Activated T-helper 17 cell treated with anti-CD3 and anti-CD28 coated beads, Interleukin-2, amount 50 U/mL, for 72 hours (primary cell): ENCODE results near the gene NDEL1. TPM values are rescaled to one million over a fixed set of nuclear protein-coding genes. Genes with fewer than 3 reads are reported as not detected.

ENCODE experiments used
- ATAC-seq: fragments of 150-1000 bp; cut with Tn5 transposase; replicated peaks from 2 replicates; pipeline ENCODE4 v1.10.0; 2021; ENCODE audit warnings: mild to moderate bottlenecking, moderate library complexity
- H3K27ac Mint-ChIP-seq: one replicate; pipeline ENCODE4 v1.8.0; 2022; ENCODE audit warnings: mixed read lengths
- H3K27me3 Mint-ChIP-seq: one replicate; pipeline ENCODE4 v1.8.0; 2022; ENCODE audit warnings: mixed read lengths
- H3K36me3 Mint-ChIP-seq: one replicate; pipeline ENCODE4 v1.8.0; 2022; ENCODE audit warnings: low read depth, mild to moderate bottlenecking, mixed read lengths
- H3K4me1 Mint-ChIP-seq: one replicate; pipeline ENCODE4 v1.8.0; 2022; ENCODE audit warnings: mixed read lengths
- H3K4me3 Mint-ChIP-seq: one replicate; pipeline ENCODE4 v1.8.0; 2022; ENCODE audit warnings: mild to moderate bottlenecking, mixed read lengths
- H3K9me3 Mint-ChIP-seq: one replicate; pipeline ENCODE4 v1.8.0; 2022; ENCODE audit warnings: mixed read lengths
- total RNA-seq, 2 donors: library from RNA; stranded (reverse); gene quantifications; one replicate each; pipeline ENCODE4 v1.2.3, GENCODE V29; 2022

The NDEL1 gene
- total RNA-seq, 2 donors from 2014 or later = 71.9 to 74.1 TPM

DNA sequence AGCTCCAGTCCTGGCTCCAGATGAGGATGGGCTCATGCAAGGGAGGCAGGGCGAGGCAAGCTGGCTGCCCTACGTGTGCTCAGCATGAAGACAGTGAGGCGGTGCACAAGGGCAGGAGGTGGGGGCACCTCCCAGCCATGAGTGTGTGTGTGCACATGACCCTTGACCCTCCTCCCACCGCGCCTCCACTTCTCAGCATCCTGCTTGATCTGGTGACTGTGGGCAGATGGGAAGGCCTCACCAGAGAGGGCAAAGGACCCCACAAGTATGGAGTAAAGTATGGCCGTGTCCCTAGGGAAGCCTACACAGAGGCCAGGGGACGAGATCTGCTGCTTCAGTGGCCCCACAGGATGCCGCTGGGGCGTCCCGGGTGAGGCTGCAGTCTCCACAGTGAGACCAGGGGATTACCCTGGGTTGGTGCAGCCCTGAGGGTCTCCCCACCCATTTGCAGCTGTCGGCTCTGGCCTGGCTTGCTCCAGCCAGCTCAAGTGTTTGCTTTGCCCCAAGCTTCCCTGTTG lies 30.1 kb upstream of the NDEL1 start:
- no peak overlapping the region for H3K4me3 Mint-ChIP-seq
- no peak for ATAC-seq
- H3K9me3 Mint-ChIP-seq = no peaks in the 10 kb centered on the region
- peaks cover 6% of the 10 kb centered on the region for H3K4me1 Mint-ChIP-seq
- H3K27me3 Mint-ChIP-seq = peaks cover 13% of the 10 kb centered on the region
- no peaks in the 10 kb centered on the region for H3K36me3 Mint-ChIP-seq
- H3K27ac Mint-ChIP-seq = no peak overlapping the region

- no peaks in the 10 kb centered on the region for H3K36me3 Mint-ChIP-seq
- ATAC-seq = no peak
Measured at GRCh38 chr17:8406174-8406573, 29.5 kb upstream of the NDEL1 start.

GRCh38 chr17:8408371-8408770 lies 27.3 kb upstream of the NDEL1 start:
- Mint-ChIP-seq H3K4me1 (peaks cover 12% of the 10 kb centered on the region), H3K4me3 (no peak overlapping the region), H3K27me3 (peaks cover 3% of the 10 kb centered on the region), H3K9me3 (no peaks in the 10 kb centered on the region), H3K27ac (no peak overlapping the region), H3K36me3 (no peaks in the 10 kb centered on the region)
- no peak for ATAC-seq

More at GRCh38 chr17:8406174-8406573, 29.5 kb upstream of the NDEL1 start:
- Mint-ChIP-seq H3K4me1 (peaks cover 6% of the 10 kb centered on the region), H3K27me3 (peaks cover 9% of the 10 kb centered on the region), H3K4me3 (no peak overlapping the region), H3K27ac (no peak overlapping the region), H3K9me3 (no peaks in the 10 kb centered on the region)

- H3K27ac Mint-ChIP-seq = no peak overlapping the region
- H3K4me3 Mint-ChIP-seq = peak overlapping the region; percentile 26
- ATAC-seq = peak; percentile 78
- H3K9me3 Mint-ChIP-seq = no peaks in the 10 kb centered on the region
- no peaks in the 10 kb centered on the region for H3K36me3 Mint-ChIP-seq
- peaks cover 15% of the 10 kb centered on the region for H3K4me1 Mint-ChIP-seq
- peaks cover 3% of the 10 kb centered on the region for H3K27me3 Mint-ChIP-seq
Measured at GRCh38 chr17:8409966-8410882, 25.5 kb upstream of the NDEL1 start.

GRCh38 chr17:8410883-8411238 lies 24.8 kb upstream of the NDEL1 start:
- ATAC-seq = no peak
- H3K4me3 Mint-ChIP-seq = peak overlapping the region; percentile 26
- H3K9me3 Mint-ChIP-seq = no peaks in the 10 kb centered on the region
- peaks cover 3% of the 10 kb centered on the region for H3K27me3 Mint-ChIP-seq
- H3K27ac Mint-ChIP-seq = no peak overlapping the region
- peaks cover 15% of the 10 kb centered on the region for H3K4me1 Mint-ChIP-seq
- no peaks in the 10 kb centered on the region for H3K36me3 Mint-ChIP-seq

DNA sequence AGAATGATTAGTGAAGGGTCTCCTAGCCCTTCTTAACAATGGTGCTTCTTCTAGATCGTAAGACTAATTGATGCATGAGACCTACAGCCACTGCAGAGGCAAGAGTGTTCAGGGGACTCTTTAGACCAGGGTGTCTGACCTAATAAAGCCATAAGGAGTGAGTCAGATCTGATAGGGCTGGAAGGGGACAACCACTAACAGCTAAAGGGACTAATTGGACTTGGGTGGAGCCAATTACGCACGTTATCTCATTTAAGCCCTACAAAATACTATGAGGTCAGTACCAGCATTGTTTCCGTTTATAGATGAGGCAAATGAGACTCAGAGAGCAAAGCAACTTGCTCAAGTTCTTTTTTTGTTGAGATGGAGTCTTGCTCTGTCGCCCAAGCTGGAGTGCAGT lies 23.6 kb upstream of the NDEL1 start:
- peaks cover 15% of the 10 kb centered on the region for H3K4me1 Mint-ChIP-seq
- peak; percentile 23 for ATAC-seq
- H3K27me3 Mint-ChIP-seq = peaks cover 3% of the 10 kb centered on the region
- H3K27ac Mint-ChIP-seq = no peak overlapping the region
- H3K4me3 Mint-ChIP-seq = no peak overlapping the region
- H3K9me3 Mint-ChIP-seq = no peaks in the 10 kb centered on the region
- H3K36me3 Mint-ChIP-seq = no peaks in the 10 kb centered on the region

- peaks cover 4% of the 10 kb centered on the region for H3K27me3 Mint-ChIP-seq
- no peaks in the 10 kb centered on the region for H3K36me3 Mint-ChIP-seq
- H3K4me1 Mint-ChIP-seq = peaks cover 15% of the 10 kb centered on the region
- no peak overlapping the region for H3K4me3 Mint-ChIP-seq
- ATAC-seq = peak; percentile 19
- H3K9me3 Mint-ChIP-seq = no peaks in the 10 kb centered on the region
- H3K27ac Mint-ChIP-seq = no peak overlapping the region
Measured at GRCh38 chr17:8413328-8413727, 22.4 kb upstream of the NDEL1 start.

DNA sequence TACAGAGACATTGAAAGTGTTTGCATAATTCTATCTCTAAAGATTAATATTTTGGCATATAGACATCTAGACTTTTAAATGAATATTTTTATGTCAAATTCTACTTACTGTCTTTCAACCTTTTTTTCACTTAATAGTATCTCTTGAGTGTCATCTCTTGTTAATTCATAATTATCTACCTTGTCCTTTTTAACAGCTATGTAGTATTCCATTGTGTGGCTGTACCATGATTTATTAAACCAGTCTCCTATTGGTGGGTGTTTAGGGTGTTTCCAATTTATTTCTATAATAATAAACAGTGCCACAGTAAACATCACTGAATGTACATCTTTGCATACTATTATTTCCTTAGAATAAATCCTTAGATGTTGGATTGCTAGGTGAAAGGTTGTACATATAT lies 21.7 kb upstream of the NDEL1 start:
- Mint-ChIP-seq H3K4me3 (no peak overlapping the region), H3K36me3 (no peaks in the 10 kb centered on the region), H3K27me3 (peaks cover 4% of the 10 kb centered on the region), H3K9me3 (no peaks in the 10 kb centered on the region), H3K4me1 (peaks cover 15% of the 10 kb centered on the region), H3K27ac (no peak overlapping the region)
- ATAC-seq = no peak

GRCh38 chr17:8417806-8418205 lies 17.9 kb upstream of the NDEL1 start:
- no peaks in the 10 kb centered on the region for H3K9me3 Mint-ChIP-seq
- ATAC-seq = no peak
- H3K4me3 Mint-ChIP-seq = no peak overlapping the region
- H3K27me3 Mint-ChIP-seq = peaks cover 19% of the 10 kb centered on the region
- H3K27ac Mint-ChIP-seq = no peak overlapping the region
- H3K4me1 Mint-ChIP-seq = peaks cover 8% of the 10 kb centered on the region
- no peaks in the 10 kb centered on the region for H3K36me3 Mint-ChIP-seq

GRCh38 chr17:8418471-8418870 lies 17.2 kb upstream of the NDEL1 start:
- no peaks in the 10 kb centered on the region for H3K36me3 Mint-ChIP-seq
- H3K27ac Mint-ChIP-seq = no peak overlapping the region
- H3K27me3 Mint-ChIP-seq = peaks cover 24% of the 10 kb centered on the region
- H3K4me1 Mint-ChIP-seq = peaks cover 1% of the 10 kb centered on the region
- H3K4me3 Mint-ChIP-seq = no peak overlapping the region
- H3K9me3 Mint-ChIP-seq = no peaks in the 10 kb centered on the region
- no peak for ATAC-seq

- peaks cover 29% of the 10 kb centered on the region for H3K27me3 Mint-ChIP-seq
- ATAC-seq = no peak
- H3K4me1 Mint-ChIP-seq = no peaks in the 10 kb centered on the region
- no peaks in the 10 kb centered on the region for H3K36me3 Mint-ChIP-seq
- no peaks in the 10 kb centered on the region for H3K9me3 Mint-ChIP-seq
- H3K27ac Mint-ChIP-seq = no peak overlapping the region
- no peak overlapping the region for H3K4me3 Mint-ChIP-seq
Measured at GRCh38 chr17:8419305-8419704, 16.4 kb upstream of the NDEL1 start.

GRCh38 chr17:8420041-8420934 lies 15.4 kb upstream of the NDEL1 start:
- no peak overlapping the region for H3K4me3 Mint-ChIP-seq
- H3K4me1 Mint-ChIP-seq = no peaks in the 10 kb centered on the region
- peaks cover 33% of the 10 kb centered on the region for H3K27me3 Mint-ChIP-seq
- no peaks in the 10 kb centered on the region for H3K36me3 Mint-ChIP-seq
- H3K9me3 Mint-ChIP-seq = no peaks in the 10 kb centered on the region
- H3K27ac Mint-ChIP-seq = no peak overlapping the region
- no peak for ATAC-seq

DNA sequence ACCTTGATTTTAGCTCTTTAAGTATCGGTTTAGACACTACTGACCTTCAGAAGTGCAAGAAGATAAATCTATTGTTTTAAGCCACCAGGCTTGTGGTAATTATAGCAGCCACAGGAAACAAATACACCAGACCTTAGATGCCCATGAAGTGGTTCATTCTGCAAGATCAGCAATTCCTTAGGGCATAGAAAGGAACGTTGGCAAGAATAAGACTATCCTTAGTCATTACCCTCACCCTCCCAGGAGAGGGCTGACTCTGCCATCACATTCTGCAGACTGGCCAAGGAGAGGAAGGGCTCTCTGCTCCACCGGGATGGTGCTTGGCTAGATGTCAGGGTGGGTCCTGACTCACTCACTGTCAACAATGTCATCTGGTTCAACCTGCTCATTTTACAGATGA lies 14.1 kb upstream of the NDEL1 start:
- no peak for ATAC-seq
- H3K27ac Mint-ChIP-seq = no peak overlapping the region
- no peaks in the 10 kb centered on the region for H3K36me3 Mint-ChIP-seq
- H3K4me1 Mint-ChIP-seq = no peaks in the 10 kb centered on the region
- H3K4me3 Mint-ChIP-seq = no peak overlapping the region
- H3K9me3 Mint-ChIP-seq = no peaks in the 10 kb centered on the region
- H3K27me3 Mint-ChIP-seq = peaks cover 36% of the 10 kb centered on the region

GRCh38 chr17:8426094-8426720 lies 9.5 kb upstream of the NDEL1 start:
- no peaks in the 10 kb centered on the region for H3K4me1 Mint-ChIP-seq
- ATAC-seq = no peak
- no peaks in the 10 kb centered on the region for H3K9me3 Mint-ChIP-seq

More at GRCh38 chr17:8426094-8426720, 9.5 kb upstream of the NDEL1 start:
- no peak overlapping the region for H3K4me3 Mint-ChIP-seq
- peaks cover 23% of the 10 kb centered on the region for H3K27me3 Mint-ChIP-seq
- no peaks in the 10 kb centered on the region for H3K36me3 Mint-ChIP-seq
- peak overlapping the region; percentile 20 for H3K27ac Mint-ChIP-seq
